Ammon's horn (tissue), 1 donor: ENCODE data around the gene SEMA6A.

Experiments used
- DNase-seq: peaks from one replicate; pipeline ENCODE4 v3.0.0-alpha.2; 2016; ENCODE audit warnings: low spot score

Gene SEMA6A

DNA sequence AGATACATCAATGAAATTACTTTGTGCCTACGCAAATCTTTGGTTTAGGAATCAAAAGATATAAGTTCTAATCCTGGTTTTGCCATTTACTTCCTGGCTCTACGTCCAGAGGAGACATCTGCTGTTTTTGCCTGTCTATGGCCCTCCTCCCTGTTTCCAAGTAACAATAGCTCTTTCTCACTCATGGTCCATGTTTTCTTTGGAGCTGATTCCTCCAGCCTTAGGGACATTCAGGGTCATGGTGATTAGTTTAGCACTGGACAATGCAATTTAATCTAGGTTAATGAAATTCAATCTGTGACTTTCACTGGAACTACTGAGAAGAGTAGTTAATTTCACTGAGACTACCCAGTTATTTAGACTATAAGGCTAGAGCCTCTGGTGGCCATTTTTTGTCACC lies 170.6 kb downstream of the SEMA6A start:
- DNase-seq = peak; percentile 48

DNA sequence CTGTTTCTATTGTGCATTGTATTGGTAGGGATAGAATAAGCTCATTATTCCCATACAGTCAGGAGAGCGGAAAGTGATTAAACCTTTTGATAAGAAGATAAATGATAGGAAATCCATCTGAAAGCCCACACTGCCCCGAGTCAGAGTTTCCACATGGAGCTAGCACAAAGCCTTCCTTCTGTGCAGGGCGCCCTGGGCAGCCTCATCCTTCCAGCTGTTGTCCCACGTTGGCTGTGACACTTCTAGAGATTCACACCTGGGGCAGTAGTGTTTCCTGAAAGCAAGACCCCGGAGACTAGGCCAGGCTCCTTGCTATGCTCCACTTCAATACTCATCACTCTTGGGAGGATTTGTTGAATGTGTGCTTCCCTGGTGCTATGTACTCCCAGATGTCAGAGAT lies 172.4 kb downstream of the SEMA6A start:
- DNase-seq = no peak

DNA sequence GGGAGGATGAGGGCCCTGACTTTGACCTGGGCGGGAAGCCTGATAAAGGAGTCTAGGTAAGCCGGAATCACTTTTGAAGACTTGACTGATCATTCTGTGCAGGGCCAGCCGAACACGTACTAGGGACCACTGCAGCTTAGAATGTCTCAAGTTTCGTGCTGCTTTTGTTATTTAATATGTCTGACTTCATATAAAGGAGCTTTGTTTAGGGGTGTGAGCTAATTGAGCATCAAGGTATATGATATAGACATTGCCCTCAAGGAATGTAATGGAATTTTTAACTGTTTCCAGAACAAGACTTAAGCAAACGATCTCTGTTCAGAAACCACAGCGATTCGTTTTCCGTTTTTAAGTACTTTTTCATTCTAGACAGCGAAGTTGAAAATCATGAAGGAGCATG lies 173.0 kb downstream of the SEMA6A start:
- no peak for DNase-seq

DNA sequence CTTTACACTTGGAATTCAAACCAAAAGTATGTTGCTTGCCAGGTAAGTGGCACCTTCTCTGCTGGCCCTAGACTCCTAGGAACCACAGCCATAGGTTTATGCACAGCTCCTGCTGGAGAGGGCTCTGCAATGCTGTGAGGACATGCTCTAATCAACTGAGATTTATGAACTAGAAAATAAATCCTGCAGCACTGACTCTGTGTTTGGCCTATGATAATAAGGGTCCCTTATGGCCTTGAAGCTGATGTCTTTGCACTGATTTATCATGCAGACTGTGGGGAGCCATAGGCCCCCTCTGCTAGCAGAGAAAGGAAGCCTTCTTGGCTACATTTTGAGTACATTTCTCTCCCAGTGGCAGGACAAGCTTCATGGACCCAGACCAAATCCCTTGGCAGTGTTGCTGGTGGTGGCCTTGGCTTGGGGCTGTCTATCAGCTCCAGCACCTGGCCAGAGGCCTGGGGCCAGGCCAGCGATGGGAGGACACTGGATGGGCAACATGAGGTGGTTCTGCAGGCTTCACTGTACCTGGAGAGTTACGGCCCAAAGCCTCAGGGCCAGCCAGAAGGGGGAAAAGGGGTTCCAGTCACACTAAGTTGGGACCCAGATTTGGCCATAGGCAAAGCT lies 178.0 kb downstream of the SEMA6A start:
- no peak for DNase-seq

DNA sequence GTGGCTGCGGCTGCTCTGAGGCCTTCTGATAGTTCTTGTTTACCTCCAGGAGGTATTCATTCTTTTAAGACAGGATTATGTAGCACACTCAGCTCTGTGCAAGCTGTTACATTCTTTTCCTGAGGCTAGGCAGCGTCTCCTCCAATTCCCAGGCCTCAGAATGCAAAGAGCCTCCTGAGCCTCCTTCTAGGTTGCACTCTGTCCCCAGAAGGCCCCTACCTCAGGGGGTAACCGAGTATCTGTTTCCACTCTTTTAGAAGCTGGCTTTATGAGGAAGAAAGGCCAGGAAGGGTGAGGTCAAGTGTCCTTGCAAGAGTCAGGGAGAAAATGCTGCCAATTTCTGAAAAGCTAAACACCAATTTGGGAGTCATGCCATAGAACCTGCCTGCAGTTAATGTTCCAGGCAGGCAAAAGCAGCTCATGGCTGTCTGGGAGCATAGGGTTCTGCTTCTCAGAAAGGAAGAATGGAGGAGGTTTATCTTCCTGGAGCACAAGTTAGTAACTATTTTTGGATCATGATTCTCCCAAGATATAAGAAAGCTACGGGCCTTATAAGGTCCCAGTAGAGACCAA lies 178.9 kb downstream of the SEMA6A start:
- no peak for DNase-seq

DNA sequence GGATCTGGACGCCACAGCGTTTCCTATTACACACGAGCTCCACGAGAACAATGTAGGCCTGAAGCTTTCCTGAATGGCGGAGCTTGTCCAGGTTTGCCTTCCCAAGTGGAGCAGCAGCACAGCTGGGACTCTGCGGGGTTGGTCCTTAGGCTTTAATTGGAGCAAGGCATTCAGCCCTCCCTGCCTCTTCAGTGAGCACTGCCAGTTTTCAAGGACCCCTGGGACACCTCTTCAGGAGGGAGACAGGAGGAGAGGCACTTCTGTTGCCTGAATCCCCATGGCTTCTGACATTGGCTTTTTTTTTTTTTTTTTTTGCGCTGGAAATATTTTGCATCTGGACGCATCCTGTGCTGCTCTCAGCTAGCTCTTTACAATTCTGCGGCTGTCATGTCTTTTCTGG lies 179.4 kb downstream of the SEMA6A start:
- no peak for DNase-seq

DNA sequence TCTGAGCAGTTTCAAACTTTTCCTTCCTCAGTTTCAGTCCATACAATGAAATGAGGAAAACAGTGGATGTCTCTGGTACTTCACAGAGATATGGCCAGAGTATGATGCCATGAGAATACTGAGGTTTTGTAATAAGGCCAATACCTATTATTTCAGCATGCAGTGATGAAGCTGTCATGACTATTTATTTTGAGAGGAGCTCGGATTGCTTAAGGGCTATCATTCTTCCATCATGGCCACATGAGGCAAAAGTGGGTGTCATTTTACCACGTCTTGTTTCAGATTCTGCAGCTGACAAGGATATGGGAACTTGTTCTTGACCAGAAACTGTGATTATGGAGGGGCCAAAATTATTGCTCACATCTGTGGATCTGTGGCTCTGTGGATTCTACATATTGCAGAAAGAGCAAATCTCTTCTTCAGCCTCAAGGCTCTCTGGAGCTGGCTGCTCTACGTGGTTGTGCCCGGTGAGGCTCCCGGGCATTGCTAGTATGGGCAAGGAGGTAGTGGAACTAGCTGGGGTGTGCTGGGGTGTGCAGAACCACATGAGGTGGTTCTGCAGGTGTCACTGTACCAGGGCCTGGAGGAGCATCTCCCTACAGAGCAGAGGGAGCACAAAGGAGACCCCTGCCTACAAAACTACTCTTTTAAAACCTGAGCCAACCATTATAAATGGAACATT lies 180.3 kb downstream of the SEMA6A start:
- DNase-seq = no peak
